ENCODE results near the gene JADE1. TPM values are rescaled to one million over a fixed set of nuclear protein-coding genes. Genes with fewer than 3 reads are reported as not detected.

Gene JADE1
- total and polyA plus RNA-seq, 9 of the 15 experiments (the other 6 are each of a cell fraction or from before 2014, with no cell fraction given): 8.3 to 37.9 (median 24.4) TPM

GRCh38 chr4:128809477-128810330 lies at the start of gene JADE1 (continued):
- TF ChIP-seq PATZ1 (CRISPR knock-in tag; IDR thresholded peaks at IDR 0.05; ENCODE audit: borderline replicate concordance): no peak
- no peak for TF ChIP-seq ZFP91 (CRISPR knock-in tag; IDR thresholded peaks at IDR 0.05)
- TF ChIP-seq HMG20B (CRISPR knock-in tag; IDR thresholded peaks at IDR 0.05): no peak
- no peak for TF ChIP-seq THRA (IDR thresholded peaks at IDR 0.05)
- no peak for TF ChIP-seq HDGF (IDR thresholded peaks at IDR 0.05)
- no peak for TF ChIP-seq TCF15 (CRISPR knock-in tag; IDR thresholded peaks at IDR 0.05)
- TF ChIP-seq HDAC1 (IDR thresholded peaks at IDR 0.05): no peak
- no peak for TF ChIP-seq ZNF408 (CRISPR knock-in tag; IDR thresholded peaks at IDR 0.05; ENCODE audit: low read depth)
- no peak for TF ChIP-seq ZNF609 (CRISPR knock-in tag; IDR thresholded peaks at IDR 0.05; ENCODE audit: borderline replicate concordance)
- TF ChIP-seq BACH1 (tag; IDR thresholded peaks at IDR 0.05): no peak
- no peak for TF ChIP-seq THAP7 (CRISPR knock-in tag; IDR thresholded peaks at IDR 0.05)
- TF ChIP-seq CGGBP1 (CRISPR knock-in tag; IDR thresholded peaks at IDR 0.05): no peak; the same call in 1 of the 2 replicates
- peak in 2 of 3 experiments; percentile 75 for TF ChIP-seq YY1 (IDR thresholded peaks at IDR 0.05; ENCODE audit: borderline replicate concordance in 1 of 3, control insufficient read depth in 1 of 3, extremely low read depth in 1 of 3, insufficient read depth in 3 of 3, insufficient read length in 1 of 3, insufficient replicate concordance in 2 of 3, low read depth in 1 of 3, low read length in 2 of 3)

All from K562 (cell line).